ENCODE results near the gene ZNF280D.

Gene ZNF280D

GRCh38 chr15:56690733-56691132 is 42.6 kb downstream of the ZNF280D start:
- Histone ChIP-seq H3K9me3 (ENCODE audit: control insufficient read depth, low read length) (no peaks in the 10 kb centered on the region), H3K27me3 (ENCODE audit: control insufficient read depth, insufficient read depth, low read length) (no peaks in the 10 kb centered on the region), H3K9ac (ENCODE audit: low read length) (no peak overlapping the region), H3K36me3 (ENCODE audit: control insufficient read depth, insufficient read depth, low read length) (no peaks in the 10 kb centered on the region), H3K4me1 (ENCODE audit: control insufficient read depth, insufficient read depth, low read length) (no peaks in the 10 kb centered on the region), H3K4me3 (ENCODE audit: low read length) (no peak overlapping the region)

GRCh38 chr15:56683908-56684307 is 49.4 kb downstream of the ZNF280D start:
- Histone ChIP-seq H3K9ac (ENCODE audit: low read length) (no peak overlapping the region), H3K36me3 (ENCODE audit: control insufficient read depth, insufficient read depth, low read length) (no peaks in the 10 kb centered on the region), H3K4me1 (ENCODE audit: control insufficient read depth, insufficient read depth, low read length) (no peaks in the 10 kb centered on the region), H3K9me3 (ENCODE audit: control insufficient read depth, low read length) (no peaks in the 10 kb centered on the region), H3K27me3 (ENCODE audit: control insufficient read depth, insufficient read depth, low read length) (no peaks in the 10 kb centered on the region), H3K4me3 (ENCODE audit: low read length) (no peak overlapping the region)

- Histone ChIP-seq H3K4me3 (ENCODE audit: low read length) (no peak overlapping the region), H3K9ac (ENCODE audit: low read length) (no peak overlapping the region), H3K27me3 (ENCODE audit: control insufficient read depth, insufficient read depth, low read length) (no peaks in the 10 kb centered on the region), H3K36me3 (ENCODE audit: control insufficient read depth, insufficient read depth, low read length) (no peaks in the 10 kb centered on the region), H3K4me1 (ENCODE audit: control insufficient read depth, insufficient read depth, low read length) (no peaks in the 10 kb centered on the region), H3K9me3 (ENCODE audit: control insufficient read depth, low read length) (no peaks in the 10 kb centered on the region)
Observed at GRCh38 chr15:56681113-56681512, 52.2 kb downstream of the ZNF280D start.

- no peak overlapping the region for H3K9ac ChIP-seq (ENCODE audit: low read length)
- H3K4me1 ChIP-seq (ENCODE audit: control insufficient read depth, insufficient read depth, low read length), result no peaks in the 10 kb centered on the region
- H3K4me3 ChIP-seq (ENCODE audit: low read length), result no peak overlapping the region
- H3K9me3 ChIP-seq (ENCODE audit: control insufficient read depth, low read length), result no peaks in the 10 kb centered on the region
- H3K27me3 ChIP-seq (ENCODE audit: control insufficient read depth, insufficient read depth, low read length), result no peaks in the 10 kb centered on the region
- H3K36me3 ChIP-seq (ENCODE audit: control insufficient read depth, insufficient read depth, low read length), result no peaks in the 10 kb centered on the region
Observed at GRCh38 chr15:56679225-56679624, 54.1 kb downstream of the ZNF280D start.

GRCh38 chr15:56678571-56678970 is 54.7 kb downstream of the ZNF280D start:
- no peak overlapping the region for H3K9ac ChIP-seq (ENCODE audit: low read length)
- no peaks in the 10 kb centered on the region for H3K36me3 ChIP-seq (ENCODE audit: control insufficient read depth, insufficient read depth, low read length)
- no peaks in the 10 kb centered on the region for H3K4me1 ChIP-seq (ENCODE audit: control insufficient read depth, insufficient read depth, low read length)
- H3K27me3 ChIP-seq (ENCODE audit: control insufficient read depth, insufficient read depth, low read length), result no peaks in the 10 kb centered on the region
- no peak overlapping the region for H3K4me3 ChIP-seq (ENCODE audit: low read length)
- no peaks in the 10 kb centered on the region for H3K9me3 ChIP-seq (ENCODE audit: control insufficient read depth, low read length)

GRCh38 chr15:56677271-56677670 is 56.0 kb downstream of the ZNF280D start:
- no peaks in the 10 kb centered on the region for H3K27me3 ChIP-seq (ENCODE audit: control insufficient read depth, insufficient read depth, low read length)
- no peak overlapping the region for H3K4me3 ChIP-seq (ENCODE audit: low read length)
- H3K36me3 ChIP-seq (ENCODE audit: control insufficient read depth, insufficient read depth, low read length), result no peaks in the 10 kb centered on the region
- no peaks in the 10 kb centered on the region for H3K9me3 ChIP-seq (ENCODE audit: control insufficient read depth, low read length)
- H3K4me1 ChIP-seq (ENCODE audit: control insufficient read depth, insufficient read depth, low read length), result no peaks in the 10 kb centered on the region
- H3K9ac ChIP-seq (ENCODE audit: low read length), result no peak overlapping the region

GRCh38 chr15:56675930-56676329 is 57.4 kb downstream of the ZNF280D start:
- H3K36me3 ChIP-seq (ENCODE audit: control insufficient read depth, insufficient read depth, low read length), result no peaks in the 10 kb centered on the region
- H3K27me3 ChIP-seq (ENCODE audit: control insufficient read depth, insufficient read depth, low read length), result no peaks in the 10 kb centered on the region
- no peaks in the 10 kb centered on the region for H3K4me1 ChIP-seq (ENCODE audit: control insufficient read depth, insufficient read depth, low read length)
- H3K4me3 ChIP-seq (ENCODE audit: low read length), result no peak overlapping the region
- H3K9ac ChIP-seq (ENCODE audit: low read length), result no peak overlapping the region
- H3K9me3 ChIP-seq (ENCODE audit: control insufficient read depth, low read length), result no peaks in the 10 kb centered on the region

GRCh38 chr15:56674857-56675256 is 58.5 kb downstream of the ZNF280D start:
- Histone ChIP-seq H3K9me3 (ENCODE audit: control insufficient read depth, low read length) (no peaks in the 10 kb centered on the region), H3K4me1 (ENCODE audit: control insufficient read depth, insufficient read depth, low read length) (no peaks in the 10 kb centered on the region), H3K27me3 (ENCODE audit: control insufficient read depth, insufficient read depth, low read length) (no peaks in the 10 kb centered on the region), H3K9ac (ENCODE audit: low read length) (no peak overlapping the region), H3K4me3 (ENCODE audit: low read length) (no peak overlapping the region), H3K36me3 (ENCODE audit: control insufficient read depth, insufficient read depth, low read length) (no peaks in the 10 kb centered on the region)

- Histone ChIP-seq H3K9me3 (ENCODE audit: control insufficient read depth, low read length) (no peaks in the 10 kb centered on the region), H3K36me3 (ENCODE audit: control insufficient read depth, insufficient read depth, low read length) (peaks cover 4% of the 10 kb centered on the region), H3K4me1 (ENCODE audit: control insufficient read depth, insufficient read depth, low read length) (no peaks in the 10 kb centered on the region), H3K9ac (ENCODE audit: low read length) (no peak overlapping the region), H3K27me3 (ENCODE audit: control insufficient read depth, insufficient read depth, low read length) (no peaks in the 10 kb centered on the region), H3K4me3 (ENCODE audit: low read length) (no peak overlapping the region)
Observed at GRCh38 chr15:56672721-56673120, 60.6 kb downstream of the ZNF280D start.

- H3K36me3 ChIP-seq (ENCODE audit: control insufficient read depth, insufficient read depth, low read length), result peaks cover 4% of the 10 kb centered on the region
Observed at GRCh38 chr15:56667517-56667916, 65.8 kb downstream of the ZNF280D start.

GRCh38 chr15:56660943-56661342 is 72.4 kb downstream of the ZNF280D start:
- Histone ChIP-seq H3K9ac (ENCODE audit: low read length) (no peak overlapping the region), H3K4me1 (ENCODE audit: control insufficient read depth, insufficient read depth, low read length) (no peaks in the 10 kb centered on the region), H3K9me3 (ENCODE audit: control insufficient read depth, low read length) (no peaks in the 10 kb centered on the region), H3K4me3 (ENCODE audit: low read length) (no peak overlapping the region), H3K36me3 (ENCODE audit: control insufficient read depth, insufficient read depth, low read length) (no peaks in the 10 kb centered on the region), H3K27me3 (ENCODE audit: control insufficient read depth, insufficient read depth, low read length) (no peaks in the 10 kb centered on the region)

More at GRCh38 chr15:56667517-56667916, 65.8 kb downstream of the ZNF280D start:
- H3K4me3 ChIP-seq (ENCODE audit: low read length), result no peak overlapping the region
- H3K9me3 ChIP-seq (ENCODE audit: control insufficient read depth, low read length), result no peaks in the 10 kb centered on the region
- H3K4me1 ChIP-seq (ENCODE audit: control insufficient read depth, insufficient read depth, low read length), result no peaks in the 10 kb centered on the region
- no peak overlapping the region for H3K9ac ChIP-seq (ENCODE audit: low read length)
- no peaks in the 10 kb centered on the region for H3K27me3 ChIP-seq (ENCODE audit: control insufficient read depth, insufficient read depth, low read length)

GRCh38 chr15:56659197-56659596 is 74.1 kb downstream of the ZNF280D start:
- H3K9me3 ChIP-seq (ENCODE audit: control insufficient read depth, low read length), result no peaks in the 10 kb centered on the region
- no peaks in the 10 kb centered on the region for H3K36me3 ChIP-seq (ENCODE audit: control insufficient read depth, insufficient read depth, low read length)
- H3K4me1 ChIP-seq (ENCODE audit: control insufficient read depth, insufficient read depth, low read length), result no peaks in the 10 kb centered on the region
- H3K27me3 ChIP-seq (ENCODE audit: control insufficient read depth, insufficient read depth, low read length), result no peaks in the 10 kb centered on the region
- no peak overlapping the region for H3K4me3 ChIP-seq (ENCODE audit: low read length)
- no peak overlapping the region for H3K9ac ChIP-seq (ENCODE audit: low read length)

GRCh38 chr15:56654624-56655023 is 78.7 kb downstream of the ZNF280D start:
- H3K36me3 ChIP-seq (ENCODE audit: control insufficient read depth, insufficient read depth, low read length), result no peaks in the 10 kb centered on the region
- H3K4me1 ChIP-seq (ENCODE audit: control insufficient read depth, insufficient read depth, low read length), result no peaks in the 10 kb centered on the region
- no peak overlapping the region for H3K4me3 ChIP-seq (ENCODE audit: low read length)
- H3K9ac ChIP-seq (ENCODE audit: low read length), result no peak overlapping the region
- no peaks in the 10 kb centered on the region for H3K9me3 ChIP-seq (ENCODE audit: control insufficient read depth, low read length)
- H3K27me3 ChIP-seq (ENCODE audit: control insufficient read depth, insufficient read depth, low read length), result no peaks in the 10 kb centered on the region

All from mucosa of stomach (tissue), 1 donor.